Measurements from ENCODE around the gene NSF. TPM values are rescaled to one million over a fixed set of nuclear protein-coding genes. Genes with fewer than 3 reads are reported as not detected.
"Not testable (repeated sequence)": the region's sequence is repeated elsewhere in the genome, so short reads cannot be mapped to it uniquely, and the experiment has no call there.

Gene NSF
- total RNA-seq, 4 donors from 2014 or later = 28.9 to 61.9 (median 45.7) TPM

GRCh38 chr17:46790216-46790615, 199.7 kb downstream of the NSF start:
- Histone ChIP-seq H3K4me3 (replicated peaks in 1 of 3) (no peak overlapping the region), H3K36me3 (no peaks in the 10 kb centered on the region), H3K4me1 (no peaks in the 10 kb centered on the region), H3K27me3 (no peaks in the 10 kb centered on the region), H3K27ac (no peak overlapping the region), H3K9me3 (no peaks in the 10 kb centered on the region)
- intact Hi-C loops (cut with DNase I) = no loop called here
- no peak for DNase-seq
- 62 to 69% methylated on average over 3 of the region's 3 CpGs for WGBS, 2 donors
- TF ChIP-seq CTCF (IDR thresholded peaks at IDR 0.05) (no peak), POLR2A (IDR thresholded peaks at IDR 0.05) (no peak)

- no peak for TF ChIP-seq POLR2A (IDR thresholded peaks at IDR 0.05)
- TF ChIP-seq CTCF (IDR thresholded peaks at IDR 0.05) = no peak
- Histone ChIP-seq H3K4me3 (replicated peaks in 1 of 3) (no peak overlapping the region), H3K27me3 (no peaks in the 10 kb centered on the region), H3K4me1 (no peaks in the 10 kb centered on the region), H3K36me3 (no peaks in the 10 kb centered on the region), H3K9me3 (no peaks in the 10 kb centered on the region), H3K27ac (no peak overlapping the region)
- DNase-seq = no peak
- 56 to 71% methylated on average over 5 of the region's 5 CpGs for WGBS, 2 donors
- intact Hi-C loops (cut with DNase I) = no loop called here
These were observed 201.1 kb downstream of the NSF start for GRCh38 chr17:46791531-46791930.

- DNase-seq = no peak
- intact Hi-C loops (cut with DNase I) = no loop called here
- Histone ChIP-seq H3K4me3 (replicated peaks in 1 of 3) (no peak overlapping the region), H3K27ac (no peak overlapping the region), H3K27me3 (no peaks in the 10 kb centered on the region), H3K9me3 (no peaks in the 10 kb centered on the region), H3K36me3 (no peaks in the 10 kb centered on the region), H3K4me1 (no peaks in the 10 kb centered on the region)
- TF ChIP-seq POLR2A (IDR thresholded peaks at IDR 0.05) (no peak), CTCF (IDR thresholded peaks at IDR 0.05) (no peak)
- 88 to 89% methylated on average over 4 of the region's 4 CpGs for WGBS, 2 donors
These were observed 201.6 kb downstream of the NSF start for GRCh38 chr17:46792071-46792470.

- H3K27ac ChIP-seq; DNase-seq; H3K4me1 ChIP-seq; H3K4me3 ChIP-seq (replicated peaks in 1 of 3); intact Hi-C loops (cut with DNase I); H3K9me3 ChIP-seq; H3K36me3 ChIP-seq; H3K27me3 ChIP-seq: not testable (repeated sequence)
- WGBS, 2 donors = 89 to 92% methylated on average over 6 of the region's 6 CpGs
These were observed 202.6 kb downstream of the NSF start for GRCh38 chr17:46793023-46793422.

- H3K27me3 ChIP-seq = no peaks in the 10 kb centered on the region
- no peak overlapping the region for H3K27ac ChIP-seq
- DNase-seq = no peak
- no peaks in the 10 kb centered on the region for H3K36me3 ChIP-seq
- H3K9me3 ChIP-seq = no peaks in the 10 kb centered on the region
- intact Hi-C loops (cut with DNase I) = no loop called here
- H3K4me3 ChIP-seq (replicated peaks in 1 of 3) = no peak overlapping the region
- TF ChIP-seq CTCF (IDR thresholded peaks at IDR 0.05) = no peak
- TF ChIP-seq POLR2A (IDR thresholded peaks at IDR 0.05) = no peak
- 64 to 73% methylated on average over 5 of the region's 5 CpGs for WGBS, 2 donors
- no peaks in the 10 kb centered on the region for H3K4me1 ChIP-seq
These were observed 203.1 kb downstream of the NSF start for GRCh38 chr17:46793541-46793940.

- Histone ChIP-seq H3K27me3 (no peaks in the 10 kb centered on the region), H3K4me3 (replicated peaks in 1 of 3) (no peak overlapping the region), H3K36me3 (no peaks in the 10 kb centered on the region), H3K27ac (no peak overlapping the region), H3K4me1 (no peaks in the 10 kb centered on the region), H3K9me3 (no peaks in the 10 kb centered on the region)
- intact Hi-C loops (cut with DNase I) = no loop called here
- WGBS, 2 donors = 59 to 60% methylated on average over 5 of the region's 5 CpGs
- TF ChIP-seq CTCF (IDR thresholded peaks at IDR 0.05) (no peak), POLR2A (IDR thresholded peaks at IDR 0.05) (no peak)
- peak; percentile 26 to 47 for DNase-seq
These were observed 203.8 kb downstream of the NSF start for GRCh38 chr17:46794318-46794717.
